IMR-90 (cell line): ENCODE results near the gene OR10H1. TPM values are rescaled to one million over a fixed set of nuclear protein-coding genes. Genes with fewer than 3 reads are reported as not detected.
"Not testable (repeated sequence)": the region's sequence is repeated elsewhere in the genome, so short reads cannot be mapped to it uniquely, and the experiment has no call there.

Experiments used
- ATAC-seq: fragments of 200-7000 bp; cut with Tn5 transposase; 2 replicates; pipeline ENCODE4 v1.9.1; 2020; ENCODE audit warnings: low read depth, mild to moderate bottlenecking, moderate library complexity
- BruUV-seq: library from RNA; stranded (reverse); fragments of 400-500 nt; replicated peaks from 2 replicates; lab custom pipeline; 2021; lab: Mats Ljungman, UMichigan
- CTCF ChIA-PET: fragments of 300-600 bp; formaldehyde crosslinking; extraction: SDS; loops from one replicate; lab custom pipeline; 2021; ENCODE audit warnings: antibody characterized with exemption; lab: Yijun Ruan, JAX
- POLR2A ChIA-PET: fragments of 300-600 bp; sonication (Branson Sonifier 250); formaldehyde crosslinking; loops from one replicate; lab custom pipeline; 2022; ENCODE audit warnings: antibody characterized with exemption; ENCODE audit not compliant: unreplicated experiment; lab: Charles Lee
- DNase-seq: peaks from one replicate; pipeline ENCODE4 v3.0.0; 2013
- H2AFZ ChIP-seq: replicated peaks from 2 replicates; pipeline ENCODE3; 2013; ENCODE audit warnings: low read length, mild to moderate bottlenecking; ENCODE audit not compliant: poor library complexity
- H2AK5ac ChIP-seq: 2 replicates; pipeline ENCODE4 v1.6.1; 2013; ENCODE audit warnings: low read depth, low read length, inconsistent platforms
- H2AK9ac ChIP-seq: replicated peaks from 2 replicates; pipeline ENCODE3; 2013; ENCODE audit warnings: mild to moderate bottlenecking, low read depth, low read length, moderate library complexity; ENCODE audit not compliant: poor library complexity
- H2BK120ac ChIP-seq: 2 replicates; pipeline ENCODE4 v1.6.1; 2013; ENCODE audit warnings: low read depth, low read length, inconsistent platforms
- H2BK15ac ChIP-seq: 3 replicates; pipeline ENCODE4 v1.6.1; 2013; ENCODE audit warnings: low read depth, low read length, inconsistent platforms
- H2BK20ac ChIP-seq: 2 replicates; pipeline ENCODE4 v1.6.1; 2013; ENCODE audit warnings: low read depth, mild to moderate bottlenecking, inconsistent platforms, low read length, moderate library complexity
- H2BK5ac ChIP-seq: 2 replicates; pipeline ENCODE4 v1.6.1; 2013; ENCODE audit warnings: mild to moderate bottlenecking, low read depth, low read length, inconsistent platforms; ENCODE audit not compliant: poor library complexity, severe bottlenecking
- H3K14ac ChIP-seq: replicated peaks from 2 replicates; pipeline ENCODE4 v1.6.1; 2013; ENCODE audit warnings: low read depth, low read length, inconsistent platforms
- H3K18ac ChIP-seq: 2 replicates; pipeline ENCODE4 v1.6.1; 2013; ENCODE audit warnings: low read depth, low read length, control low read depth
- H3K23ac ChIP-seq: 2 replicates; pipeline ENCODE4 v1.6.1; 2013; ENCODE audit warnings: low read depth, low read length, inconsistent platforms
- H3K27ac ChIP-seq: 2 replicates; pipeline ENCODE4 v1.5.1; 2013; ENCODE audit warnings: mild to moderate bottlenecking, control low read depth, low read length; ENCODE audit not compliant: insufficient read depth
- H3K27me3 ChIP-seq: 2 replicates; pipeline ENCODE4 v1.6.1; 2013; ENCODE audit warnings: low read length; ENCODE audit not compliant: control insufficient read depth, insufficient read depth
- H3K36me3 ChIP-seq: 2 replicates; pipeline ENCODE4 v1.6.1; 2013; ENCODE audit warnings: low read length, mixed read lengths; ENCODE audit not compliant: control insufficient read depth, insufficient read depth
- H3K4ac ChIP-seq: 2 replicates; pipeline ENCODE4 v1.6.1; 2013; ENCODE audit warnings: low read depth, low read length, inconsistent platforms
- H3K4me1 ChIP-seq: 2 replicates; pipeline ENCODE4 v1.6.1; 2013; ENCODE audit warnings: low read length, mixed read lengths; ENCODE audit not compliant: control insufficient read depth, insufficient read depth
- H3K4me2 ChIP-seq: 2 replicates; pipeline ENCODE4 v1.6.1; 2013; ENCODE audit warnings: low read depth, mild to moderate bottlenecking, control low read depth, low read length, moderate library complexity
- H3K4me3 ChIP-seq: 2 replicates; pipeline ENCODE4 v1.5.1; 2013; ENCODE audit warnings: low read depth, mild to moderate bottlenecking, control low read depth, low read length, moderate library complexity; ENCODE audit not compliant: insufficient read depth
- H3K56ac ChIP-seq: 2 replicates; pipeline ENCODE4 v1.6.1; 2013; ENCODE audit warnings: low read length, inconsistent platforms; ENCODE audit not compliant: insufficient read depth; ENCODE audit errors: extremely low read depth
- H3K79me1 ChIP-seq, 2 experiments: 2 replicates each; pipeline ENCODE4 v1.6.1; 2013; ENCODE audit warnings: low read length in 2 of 2, inconsistent platforms in 1 of 2, low read depth in 1 of 2
- H3K9ac ChIP-seq: 2 replicates; pipeline ENCODE4 v1.6.1; 2013; ENCODE audit warnings: low read depth, low read length, control low read depth
- H3K9me1 ChIP-seq: 2 replicates; pipeline ENCODE4 v1.6.1; 2013; ENCODE audit warnings: low read length, inconsistent platforms; ENCODE audit not compliant: insufficient read depth
- H3K9me3 ChIP-seq: 2 replicates; pipeline ENCODE4 v1.6.1; 2013; ENCODE audit warnings: low read length; ENCODE audit not compliant: control insufficient read depth, insufficient read depth
- H4K20me1 ChIP-seq: 2 replicates; pipeline ENCODE4 v1.6.1; 2013; ENCODE audit warnings: low read length, inconsistent platforms; ENCODE audit not compliant: insufficient read depth
- H4K5ac ChIP-seq: 2 replicates; pipeline ENCODE4 v1.6.1; 2013; ENCODE audit warnings: mild to moderate bottlenecking, low read depth, low read length, control low read depth
- H4K8ac ChIP-seq, 2 experiments: 2 replicates each; pipeline ENCODE4 v1.6.1; 2013; ENCODE audit warnings: low read depth in 2 of 2, low read length in 2 of 2, control low read depth in 1 of 2, inconsistent platforms in 1 of 2
- H4K91ac ChIP-seq: 2 replicates; pipeline ENCODE4 v1.6.1; 2013; ENCODE audit warnings: low read depth, low read length, inconsistent platforms; ENCODE audit not compliant: insufficient read depth
- WGBS, 2 experiments: methylation state at CpG; one replicate each; pipeline versions ENCODE4 v1.1.5 to v1.1.7; 2013; ENCODE audit warnings: missing lambda C conversion rate in 2 of 2; ENCODE audit not compliant: insufficient read length in 1 of 2; ENCODE audit errors: extremely low coverage in 2 of 2; 5-methylcytosine and 5-hydroxymethylcytosine counted together
- dilution Hi-C: fragments of 300-500 bp; cut with HindIII; formaldehyde crosslinking; loops from one replicate; pipeline ENCODE4 v1.14.3; 2018; ENCODE audit warnings: low sequenced_read_pairs; ENCODE audit not compliant: unreplicated experiment
- in situ Hi-C: fragments of 300-500 bp; cut with MboI; formaldehyde crosslinking; loops from 3 replicates; pipeline ENCODE4 v1.14.3; 2019; ENCODE audit warnings: low sequenced_read_pairs, inconsistent platforms, mixed read lengths
- intact Hi-C: fragments of 100-400 bp; cut with micrococcal nuclease; formaldehyde crosslinking; loops from 2 replicates; pipeline ENCODE4 v1.10.0; 2022
- polyA plus RNA-seq, 3 experiments: library from polyadenylated mRNA; depleted of rRNA; stranded (reverse); fragments of >200 nt; gene quantifications; 2 replicates each; pipeline ENCODE4 v1.2.3, GENCODE V29; 2012; ENCODE audit warnings: low replicate concordance in 1 of 3
- total RNA-seq: library from RNA; depleted of rRNA; stranded (reverse); fragments of >200 nt; gene quantifications from 2 replicates; pipeline ENCODE4 v1.2.3, GENCODE V29; 2012

OR10H1 gene
- total and polyA plus RNA-seq, 2 of the 4 experiments (the other 2 are of a cell fraction): not detected

GRCh38 chr19:15794279-15794678 is 21.2 kb downstream of the OR10H1 start:
- H3K4me2 ChIP-seq, H3K14ac ChIP-seq, H2BK5ac ChIP-seq, H3K56ac ChIP-seq, H2AFZ ChIP-seq, H4K20me1 ChIP-seq, H2BK20ac ChIP-seq, intact Hi-C loops, H3K36me3 ChIP-seq, H2AK5ac ChIP-seq, H2BK120ac ChIP-seq, CTCF ChIA-PET, H2BK15ac ChIP-seq, H4K91ac ChIP-seq, H3K23ac ChIP-seq, H3K4me3 ChIP-seq, H4K8ac ChIP-seq, ATAC-seq, H3K9me1 ChIP-seq, BruUV-seq, H3K4ac ChIP-seq, H3K4me1 ChIP-seq, POLR2A ChIA-PET, H3K79me1 ChIP-seq, H4K5ac ChIP-seq, dilution Hi-C loops, H3K9ac ChIP-seq, in situ Hi-C loops, H2AK9ac ChIP-seq, H3K27ac ChIP-seq, DNase-seq, H3K18ac ChIP-seq, H3K27me3 ChIP-seq: not testable (repeated sequence)
- WGBS, 2 experiments: no CpG with 5 or more reads among the region's 18 CpGs
- H3K9me3 ChIP-seq: peaks cover 24% of the 10 kb centered on the region
